Measurements from ENCODE around the gene ETS2. TPM values are rescaled to one million over a fixed set of nuclear protein-coding genes. Genes with fewer than 3 reads are reported as not detected.
A peak's percentile ranks its signal among the peaks of the same experiment; 100 is the strongest.

ETS2 gene
- total RNA-seq, 1 donor from 2014 or later = 13.6 TPM

GRCh38 chr21:38793926-38794713 is 11.6 kb upstream of the ETS2 start:
- no peaks in the 10 kb centered on the region for H3K27me3 Mint-ChIP-seq (ENCODE audit: low read depth)
- no peak overlapping the region for H3K27ac Mint-ChIP-seq (ENCODE audit: unreplicated experiment)
- TF ChIP-seq CTCF (IDR thresholded peaks at IDR 0.05) = no peak
- no peak for DNase-seq (ENCODE audit: low spot score)
- H3K4me1 Mint-ChIP-seq (ENCODE audit: low read depth) = peaks cover 19% of the 10 kb centered on the region
- H3K4me3 Mint-ChIP-seq (ENCODE audit: unreplicated experiment) = no peak overlapping the region
- peaks cover 6% of the 10 kb centered on the region for H3K9me3 Mint-ChIP-seq (ENCODE audit: low read depth)
- peaks cover 2% of the 10 kb centered on the region for H3K36me3 Mint-ChIP-seq (ENCODE audit: low read depth)

GRCh38 chr21:38794978-38795377 is 10.8 kb upstream of the ETS2 start:
- DNase-seq (ENCODE audit: low spot score) = no peak
- Mint-ChIP-seq H3K9me3 (ENCODE audit: low read depth) (peaks cover 6% of the 10 kb centered on the region), H3K4me3 (ENCODE audit: unreplicated experiment) (no peak overlapping the region), H3K36me3 (ENCODE audit: low read depth) (peaks cover 2% of the 10 kb centered on the region), H3K4me1 (ENCODE audit: low read depth) (peaks cover 19% of the 10 kb centered on the region), H3K27ac (ENCODE audit: unreplicated experiment) (no peak overlapping the region), H3K27me3 (ENCODE audit: low read depth) (no peaks in the 10 kb centered on the region)
- TF ChIP-seq CTCF (IDR thresholded peaks at IDR 0.05) = no peak

DNA sequence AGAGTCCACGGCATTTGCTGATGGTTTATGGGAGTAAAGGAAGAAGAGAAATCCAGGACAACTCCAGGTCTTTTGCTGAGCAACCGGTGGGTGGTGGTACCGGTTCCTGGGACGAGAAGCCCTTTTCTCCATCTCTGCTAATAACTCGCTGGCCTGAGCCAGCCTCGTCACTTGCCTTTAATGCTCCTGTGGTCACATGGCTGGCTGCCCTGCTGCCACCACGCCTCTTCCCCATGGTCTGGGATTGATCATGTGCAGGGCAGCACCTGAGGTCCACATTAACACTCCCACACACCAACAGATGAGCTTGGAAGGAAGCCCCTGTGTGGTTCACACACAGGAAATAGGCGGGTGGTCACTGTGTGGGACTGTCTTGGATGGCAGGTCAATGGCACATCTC is 10.3 kb upstream of the ETS2 start:
- Mint-ChIP-seq H3K4me1 (ENCODE audit: low read depth) (peaks cover 19% of the 10 kb centered on the region), H3K27me3 (ENCODE audit: low read depth) (no peaks in the 10 kb centered on the region), H3K27ac (ENCODE audit: unreplicated experiment) (no peak overlapping the region), H3K9me3 (ENCODE audit: low read depth) (peaks cover 6% of the 10 kb centered on the region), H3K4me3 (ENCODE audit: unreplicated experiment) (no peak overlapping the region), H3K36me3 (ENCODE audit: low read depth) (peaks cover 2% of the 10 kb centered on the region)
- TF ChIP-seq CTCF (IDR thresholded peaks at IDR 0.05) = no peak
- DNase-seq (ENCODE audit: low spot score) = no peak

- DNase-seq (ENCODE audit: low spot score) = no peak
- Mint-ChIP-seq H3K4me3 (ENCODE audit: unreplicated experiment) (no peak overlapping the region), H3K4me1 (ENCODE audit: low read depth) (peaks cover 19% of the 10 kb centered on the region), H3K36me3 (ENCODE audit: low read depth) (no peaks in the 10 kb centered on the region), H3K9me3 (ENCODE audit: low read depth) (peaks cover under 1% of the 10 kb centered on the region), H3K27ac (ENCODE audit: unreplicated experiment) (no peak overlapping the region), H3K27me3 (ENCODE audit: low read depth) (no peaks in the 10 kb centered on the region)
- peak; percentile 23 for TF ChIP-seq CTCF (IDR thresholded peaks at IDR 0.05)
These were observed 9.3 kb upstream of the ETS2 start for GRCh38 chr21:38796424-38796823.

DNA sequence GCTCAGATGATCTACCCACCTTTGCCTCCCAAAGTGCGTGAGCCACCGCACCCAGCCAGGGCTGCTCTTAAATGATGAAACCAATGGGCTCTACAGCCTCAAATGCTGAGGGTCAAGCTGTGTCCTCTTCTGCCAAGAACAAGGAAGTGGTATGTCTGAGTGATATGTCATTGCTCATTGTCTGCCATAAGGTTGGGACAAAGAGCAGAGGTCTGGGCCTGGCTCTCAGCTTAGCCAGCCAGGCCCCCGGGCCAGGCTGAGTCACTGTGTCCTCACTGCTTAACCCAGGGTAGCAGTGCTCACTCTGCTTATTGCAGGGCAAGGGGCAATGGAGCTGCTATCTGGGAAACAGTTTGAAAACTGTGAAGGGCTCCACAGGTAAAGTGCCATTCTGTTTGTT is 8.3 kb upstream of the ETS2 start:
- Mint-ChIP-seq H3K27ac (ENCODE audit: unreplicated experiment) (no peak overlapping the region), H3K9me3 (ENCODE audit: low read depth) (no peaks in the 10 kb centered on the region), H3K4me1 (ENCODE audit: low read depth) (peaks cover 19% of the 10 kb centered on the region), H3K27me3 (ENCODE audit: low read depth) (no peaks in the 10 kb centered on the region), H3K4me3 (ENCODE audit: unreplicated experiment) (no peak overlapping the region), H3K36me3 (ENCODE audit: low read depth) (no peaks in the 10 kb centered on the region)
- no peak for TF ChIP-seq CTCF (IDR thresholded peaks at IDR 0.05)
- DNase-seq (ENCODE audit: low spot score) = no peak

All from chondrocyte (in vitro differentiated cells).